Measurements from ENCODE around the gene LRRC17. TPM values are rescaled to one million over a fixed set of nuclear protein-coding genes. Genes with fewer than 3 reads are reported as not detected.

LRRC17 gene
- total RNA-seq, 2 donors from 2014 or later: 22.3 to 24.6 TPM

DNA sequence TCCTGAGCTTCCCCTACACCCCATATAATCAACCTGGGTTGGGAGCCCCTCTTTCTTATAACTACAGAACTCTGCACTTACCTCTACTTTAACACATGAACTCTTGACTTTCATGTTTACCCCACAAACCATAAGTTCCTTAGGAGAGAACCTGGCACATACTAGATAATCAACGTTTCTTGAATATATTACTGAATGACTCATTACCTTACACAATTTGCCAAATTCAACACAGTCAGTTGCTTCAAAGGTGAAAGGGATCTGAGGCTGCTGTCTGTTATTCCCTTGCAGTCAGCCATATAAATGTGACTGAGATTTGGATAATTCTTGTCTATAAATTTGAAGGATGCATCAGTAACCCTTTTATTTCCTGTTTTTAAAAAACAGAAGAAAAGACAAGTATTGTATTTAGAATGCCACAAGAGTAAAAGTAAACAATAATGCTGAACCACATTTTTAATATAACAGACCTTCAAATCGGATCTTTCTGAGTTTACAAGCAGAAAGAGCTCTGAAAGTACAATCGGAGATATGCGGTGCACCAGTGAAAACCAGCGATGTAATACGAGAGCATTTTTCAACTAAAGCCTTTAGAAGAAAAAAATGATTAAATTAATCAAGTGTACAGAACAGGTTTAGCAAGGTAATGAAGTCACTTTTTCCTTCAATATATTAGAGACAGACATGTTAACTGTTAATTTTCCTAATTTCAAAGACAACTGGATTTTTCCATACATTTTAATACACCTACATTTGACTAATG is 29.5 kb upstream of the LRRC17 start:
- H3K4me1 ChIP-seq (ENCODE audit: control insufficient read depth in 1 of 2, low read depth in 2 of 2): no peaks in the 10 kb centered on the region
- H3K9me3 ChIP-seq: no peaks in the 10 kb centered on the region
- TF ChIP-seq, protein P1, sequence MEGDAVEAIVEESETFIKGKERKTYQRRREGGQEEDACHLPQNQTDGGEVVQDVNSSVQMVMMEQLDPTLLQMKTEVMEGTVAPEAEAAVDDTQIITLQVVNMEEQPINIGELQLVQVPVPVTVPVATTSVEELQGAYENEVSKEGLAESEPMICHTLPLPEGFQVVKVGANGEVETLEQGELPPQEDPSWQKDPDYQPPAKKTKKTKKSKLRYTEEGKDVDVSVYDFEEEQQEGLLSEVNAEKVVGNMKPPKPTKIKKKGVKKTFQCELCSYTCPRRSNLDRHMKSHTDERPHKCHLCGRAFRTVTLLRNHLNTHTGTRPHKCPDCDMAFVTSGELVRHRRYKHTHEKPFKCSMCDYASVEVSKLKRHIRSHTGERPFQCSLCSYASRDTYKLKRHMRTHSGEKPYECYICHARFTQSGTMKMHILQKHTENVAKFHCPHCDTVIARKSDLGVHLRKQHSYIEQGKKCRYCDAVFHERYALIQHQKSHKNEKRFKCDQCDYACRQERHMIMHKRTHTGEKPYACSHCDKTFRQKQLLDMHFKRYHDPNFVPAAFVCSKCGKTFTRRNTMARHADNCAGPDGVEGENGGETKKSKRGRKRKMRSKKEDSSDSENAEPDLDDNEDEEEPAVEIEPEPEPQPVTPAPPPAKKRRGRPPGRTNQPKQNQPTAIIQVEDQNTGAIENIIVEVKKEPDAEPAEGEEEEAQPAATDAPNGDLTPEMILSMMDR (IDR thresholded peaks at IDR 0.05): no peak
- no peak overlapping the region for H3K27ac ChIP-seq
- H3K4me3 ChIP-seq: no peak overlapping the region
- no peaks in the 10 kb centered on the region for H3K27me3 ChIP-seq (replicated peaks; ENCODE audit: insufficient read depth)
- ATAC-seq (ENCODE audit: insufficient number of reproducible peaks, low FRiP score, low read depth): no peak
- H3K36me3 ChIP-seq: no peaks in the 10 kb centered on the region
- no peak for DNase-seq (ENCODE audit: low spot score)

- H3K4me1 ChIP-seq (ENCODE audit: control insufficient read depth in 1 of 2, low read depth in 2 of 2): peaks cover 29 to 42% of the 10 kb centered on the region in 2 donors
- H3K27ac ChIP-seq: no peak overlapping the region
- TF ChIP-seq, protein P1 (IDR thresholded peaks at IDR 0.05): no peak
- H3K27me3 ChIP-seq (replicated peaks; ENCODE audit: insufficient read depth): no peaks in the 10 kb centered on the region
- DNase-seq (ENCODE audit: low spot score) (no peak), ATAC-seq (ENCODE audit: insufficient number of reproducible peaks, low FRiP score, low read depth) (no peak)
- H3K9me3 ChIP-seq: no peaks in the 10 kb centered on the region
- no peaks in the 10 kb centered on the region for H3K36me3 ChIP-seq
- H3K4me3 ChIP-seq: no peak overlapping the region
Measured at GRCh38 chr7:102888561-102889233, 24.1 kb upstream of the LRRC17 start.

- Histone ChIP-seq H3K4me1 (ENCODE audit: control insufficient read depth in 1 of 2, low read depth in 2 of 2) (peaks cover 34 to 54% of the 10 kb centered on the region in 2 donors), H3K4me3 (no peak overlapping the region), H3K9me3 (no peaks in the 10 kb centered on the region), H3K36me3 (no peaks in the 10 kb centered on the region), H3K27me3 (replicated peaks; ENCODE audit: insufficient read depth) (no peaks in the 10 kb centered on the region), H3K27ac (peak overlapping the region; percentile 42 to 60)
- TF ChIP-seq, protein P1 (IDR thresholded peaks at IDR 0.05): no peak
- ATAC-seq (ENCODE audit: insufficient number of reproducible peaks, low FRiP score, low read depth) (no peak), DNase-seq (ENCODE audit: low spot score) (no peak)
Measured at GRCh38 chr7:102889851-102890250, 22.9 kb upstream of the LRRC17 start.

DNA sequence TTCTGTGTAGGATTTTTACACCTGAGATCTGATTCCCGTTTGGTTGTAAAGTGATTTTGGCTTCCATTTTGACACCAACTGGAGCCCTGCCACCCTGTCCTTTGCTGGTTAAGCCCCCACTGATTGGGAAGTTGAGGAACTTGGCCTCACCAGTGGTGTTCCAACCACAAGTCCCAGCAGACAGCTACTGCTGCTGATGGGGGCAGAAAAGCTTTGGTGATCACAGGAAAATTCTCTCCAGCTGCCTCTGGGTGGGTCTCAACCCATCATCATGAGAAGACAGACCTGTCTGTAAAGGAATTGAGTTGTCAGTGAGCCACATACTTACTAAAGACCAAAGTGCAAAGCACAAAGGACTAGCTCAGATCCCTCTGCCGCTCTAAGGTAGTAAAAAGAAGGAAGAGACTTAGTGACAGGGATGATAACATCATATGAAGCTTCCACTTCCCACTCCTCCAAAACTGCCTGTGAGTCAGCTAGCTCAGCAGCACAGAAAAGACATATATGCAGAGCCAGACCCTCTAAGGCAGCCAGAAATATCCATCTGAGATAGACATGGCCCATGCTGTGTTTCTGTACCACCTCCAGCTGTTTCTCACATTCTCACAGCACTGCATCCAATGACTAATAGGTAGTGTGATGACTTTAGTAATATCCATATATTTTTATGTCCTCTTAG is 22.4 kb upstream of the LRRC17 start:
- H3K36me3 ChIP-seq: no peaks in the 10 kb centered on the region
- TF ChIP-seq, protein P1 (IDR thresholded peaks at IDR 0.05): no peak
- H3K4me1 ChIP-seq (ENCODE audit: control insufficient read depth in 1 of 2, low read depth in 2 of 2): peaks cover 34 to 60% of the 10 kb centered on the region in 2 donors
- no peaks in the 10 kb centered on the region for H3K27me3 ChIP-seq (replicated peaks; ENCODE audit: insufficient read depth)
- H3K27ac ChIP-seq: peak overlapping the region; percentile 42 to 60
- H3K4me3 ChIP-seq: no peak overlapping the region
- no peak for DNase-seq (ENCODE audit: low spot score)
- H3K9me3 ChIP-seq: no peaks in the 10 kb centered on the region
- ATAC-seq (ENCODE audit: insufficient number of reproducible peaks, low FRiP score, low read depth): no peak
